GM23248 (cell line): ENCODE data around the gene MZB1. TPM values are rescaled to one million over a fixed set of nuclear protein-coding genes. Genes with fewer than 3 reads are reported as not detected.
"Not testable (repeated sequence)": the region's sequence is repeated elsewhere in the genome, so short reads cannot be mapped to it uniquely, and the experiment has no call there.

ENCODE experiments used
- DNase-seq: peaks from one replicate; pipeline ENCODE4 v3.0.0-alpha.2; 2015
- H2AFZ ChIP-seq: fragments of 200-600 bp; sonication (generic); 2 replicates; pipeline ENCODE4 v1.6.1; 2016; ENCODE audit warnings: antibody characterized with exemption
- H3F3A ChIP-seq: fragments of 200-600 bp; sonication (generic); 2 replicates; pipeline ENCODE4 v1.6.1; 2016; ENCODE audit warnings: mild to moderate bottlenecking, antibody characterized with exemption, mixed run types; ENCODE audit not compliant: insufficient read depth
- H3K27ac ChIP-seq: fragments of 200-600 bp; sonication (generic); 2 replicates; pipeline ENCODE4 v1.5.1; 2016; ENCODE audit warnings: mild to moderate bottlenecking
- H3K27me3 ChIP-seq: fragments of 200-600 bp; sonication (generic); replicated peaks from 2 replicates; pipeline ENCODE4 v1.6.1; 2016; ENCODE audit warnings: mild to moderate bottlenecking; ENCODE audit not compliant: insufficient read depth
- H3K36me3 ChIP-seq: fragments of 200-600 bp; sonication (generic); 2 replicates; pipeline ENCODE4 v1.6.1; 2016; ENCODE audit warnings: low read depth, mild to moderate bottlenecking
- H3K4me1 ChIP-seq: fragments of 200-600 bp; sonication (generic); 2 replicates; pipeline ENCODE4 v1.6.1; 2016; ENCODE audit warnings: mild to moderate bottlenecking; ENCODE audit not compliant: insufficient read depth
- H3K4me2 ChIP-seq: fragments of 200-600 bp; sonication (generic); one replicate; pipeline ENCODE4 v1.6.1; 2016; ENCODE audit warnings: mild to moderate bottlenecking; ENCODE audit not compliant: unreplicated experiment
- H3K4me3 ChIP-seq: fragments of 200-600 bp; sonication (generic); 2 replicates; pipeline ENCODE4 v1.5.1; 2016; ENCODE audit warnings: mild to moderate bottlenecking
- H3K79me2 ChIP-seq: fragments of 200-600 bp; sonication (generic); 2 replicates; pipeline ENCODE4 v1.6.1; 2016; ENCODE audit warnings: mild to moderate bottlenecking; ENCODE audit not compliant: insufficient read depth
- H3K9ac ChIP-seq: fragments of 200-600 bp; sonication (generic); 2 replicates; pipeline ENCODE4 v1.6.1; 2016; ENCODE audit warnings: mild to moderate bottlenecking
- H3K9me2 ChIP-seq: fragments of 200-600 bp; sonication (generic); 2 replicates; pipeline ENCODE4 v1.6.1; 2016; ENCODE audit warnings: mixed run types, mild to moderate bottlenecking, moderate library complexity; ENCODE audit not compliant: insufficient read depth
- H3K9me3 ChIP-seq: fragments of 200-600 bp; sonication (generic); one replicate; pipeline ENCODE4 v1.6.1; 2017; ENCODE audit warnings: low read depth
- H4K20me1 ChIP-seq: fragments of 200-600 bp; sonication (generic); 2 replicates; pipeline ENCODE4 v1.6.0; 2016; ENCODE audit not compliant: insufficient read depth
- EZH2 ChIP-seq: fragments of 200-600 bp; sonication (generic); IDR thresholded peaks from 2 replicates; pipeline ENCODE4 v1.6.1; 2018; ENCODE audit warnings: antibody characterized with exemption, mild to moderate bottlenecking; ENCODE audit not compliant: insufficient read depth, poor library complexity, severe bottlenecking
- EZH2phosphoT487 ChIP-seq: fragments of 200-600 bp; sonication (generic); IDR thresholded peaks from 2 replicates; pipeline ENCODE4 v1.6.1; 2018; ENCODE audit warnings: antibody characterized with exemption, moderate library complexity, mild to moderate bottlenecking, low read depth; ENCODE audit not compliant: insufficient read depth
- WGBS, 2 experiments: methylation state at CpG; one replicate each; pipeline ENCODE4 v1.1.6; 2015 to 2017; ENCODE audit warnings: low lambda C conversion rate in 2 of 2, low coverage in 1 of 2; ENCODE audit errors: missing lambda C conversion rate in 2 of 2; 5-methylcytosine and 5-hydroxymethylcytosine counted together
- in situ Hi-C: fragments of 300-500 bp; cut with MboI; formaldehyde crosslinking; loops from 2 replicates; pipeline ENCODE4 v1.15.0; 2020
- polyA plus RNA-seq: library from polyadenylated mRNA; unstranded; fragments of >200 nt; fragmentation: Nextera tagmentation; extraction: Ambion mirVana; gene quantifications from 2 replicates; pipeline ENCODE4 v1.2.1, GENCODE V29; 2016
- total RNA-seq: library from RNA; depleted of rRNA; stranded (reverse); fragments of >200 nt; shearing (Covaris generic); gene quantifications from 2 replicates; pipeline ENCODE4 v1.2.3, GENCODE V29; 2014

The MZB1 gene
- total and polyA plus RNA-seq, 2 experiments from 2014 or later = not detected

- no peak for TF ChIP-seq EZH2phosphoT487
- no peak for TF ChIP-seq EZH2
- no peak for DNase-seq
- 97 to 99% methylated on average over 6 of the region's 6 CpGs for WGBS, 2 experiments
- no peaks in the 10 kb centered on the region for H3K9me2 ChIP-seq
- H3K9me3 ChIP-seq = no peaks in the 10 kb centered on the region
- H3K79me2 ChIP-seq = no peaks in the 10 kb centered on the region
- no peaks in the 10 kb centered on the region for H4K20me1 ChIP-seq
- peaks cover 27% of the 10 kb centered on the region for H3F3A ChIP-seq
- no peaks in the 10 kb centered on the region for H3K27me3 ChIP-seq
- in situ Hi-C loops = no loop called here
- peaks cover 19% of the 10 kb centered on the region for H3K4me1 ChIP-seq
- no peak overlapping the region for H3K27ac ChIP-seq
- no peak overlapping the region for H3K9ac ChIP-seq
- no peak overlapping the region for H3K4me2 ChIP-seq
- no peak overlapping the region for H3K4me3 ChIP-seq
- H3K36me3 ChIP-seq = peaks cover 4% of the 10 kb centered on the region; the same call in 1 of the 2 replicates
- no peak overlapping the region for H2AFZ ChIP-seq
These were observed 24.2 kb upstream of the MZB1 start for GRCh38 chr5:139413963-139414362.

- Histone ChIP-seq H2AFZ (no peak overlapping the region), H3K27me3 (no peaks in the 10 kb centered on the region), H3F3A (peaks cover 27% of the 10 kb centered on the region), H3K9me3 (no peaks in the 10 kb centered on the region), H3K4me3 (no peak overlapping the region), H3K4me2 (no peak overlapping the region), H3K27ac (no peak overlapping the region), H3K79me2 (no peaks in the 10 kb centered on the region), H4K20me1 (no peaks in the 10 kb centered on the region), H3K4me1 (peaks cover 19% of the 10 kb centered on the region), H3K36me3 (no peaks in the 10 kb centered on the region), H3K9me2 (no peaks in the 10 kb centered on the region), H3K9ac (no peak overlapping the region)
- WGBS, 2 experiments = 96% methylated on average over 6 of the region's 6 CpGs
- in situ Hi-C loops = no loop called here
- no peak for DNase-seq
- TF ChIP-seq EZH2phosphoT487 (no peak), EZH2 (no peak)
These were observed 23.4 kb upstream of the MZB1 start for GRCh38 chr5:139413153-139413552.

GRCh38 chr5:139410993-139411828, 21.5 kb upstream of the MZB1 start:
- 11 to 12% methylated on average over 17 of the region's 17 CpGs for WGBS, 2 experiments
- no peaks in the 10 kb centered on the region for H3K9me3 ChIP-seq
- no peak overlapping the region for H3K4me3 ChIP-seq
- peak overlapping the region; percentile 33 for H3K4me2 ChIP-seq
- H3K27me3 ChIP-seq = no peaks in the 10 kb centered on the region
- no peaks in the 10 kb centered on the region for H3K9me2 ChIP-seq
- TF ChIP-seq EZH2 = no peak
- no peak for TF ChIP-seq EZH2phosphoT487
- no peaks in the 10 kb centered on the region for H4K20me1 ChIP-seq
- no peaks in the 10 kb centered on the region for H3K36me3 ChIP-seq
- DNase-seq = peak; percentile 84
- peaks cover 19% of the 10 kb centered on the region for H3K4me1 ChIP-seq
- H3F3A ChIP-seq = peaks cover 27% of the 10 kb centered on the region
- peak overlapping the region; percentile 84 for H2AFZ ChIP-seq
- H3K79me2 ChIP-seq = no peaks in the 10 kb centered on the region
- H3K9ac ChIP-seq = peak overlapping the region; percentile 73
- H3K27ac ChIP-seq = peak overlapping the region; percentile 83
- in situ Hi-C loops = no loop called here

GRCh38 chr5:139410121-139410992, 20.6 kb upstream of the MZB1 start:
- WGBS, 2 experiments = 35 to 36% methylated on average over 6 of the region's 6 CpGs
- in situ Hi-C loops = no loop called here

GRCh38 chr5:139409116-139409515, 19.4 kb upstream of the MZB1 start:
- H3K79me2 ChIP-seq, H3K27ac ChIP-seq, H3K27me3 ChIP-seq, H3K9me3 ChIP-seq, H3K4me3 ChIP-seq, in situ Hi-C loops, H2AFZ ChIP-seq, DNase-seq, H3K4me2 ChIP-seq, H4K20me1 ChIP-seq, H3K9me2 ChIP-seq, H3K36me3 ChIP-seq, H3K9ac ChIP-seq: not testable (repeated sequence)
- H3F3A ChIP-seq = peaks cover 27% of the 10 kb centered on the region
- 86 to 95% methylated on average over 4 to 5 of the region's 5 CpGs for WGBS, 2 experiments
- H3K4me1 ChIP-seq = peaks cover 24% of the 10 kb centered on the region

More at GRCh38 chr5:139410121-139410992, 20.6 kb upstream of the MZB1 start:
- Histone ChIP-seq H2AFZ (peak overlapping the region; percentile 84), H3F3A (peaks cover 27% of the 10 kb centered on the region), H3K4me1 (peaks cover 19% of the 10 kb centered on the region), H3K4me2 (peak overlapping the region; percentile 33), H3K9me3 (no peaks in the 10 kb centered on the region), H3K4me3 (no peak overlapping the region), H3K27me3 (no peaks in the 10 kb centered on the region), H3K9ac (peak overlapping the region; percentile 73), H3K27ac (peak overlapping the region; percentile 83), H3K79me2 (no peaks in the 10 kb centered on the region), H4K20me1 (no peaks in the 10 kb centered on the region), H3K9me2 (no peaks in the 10 kb centered on the region), H3K36me3 (no peaks in the 10 kb centered on the region)
- TF ChIP-seq EZH2 = no peak
- no peak for TF ChIP-seq EZH2phosphoT487
- peak; percentile 67 for DNase-seq
